Neuronal stem cell (in vitro differentiated cells): ENCODE results near the gene PFKL.
A peak's percentile ranks its signal among the peaks of the same experiment; 100 is the strongest.

Experiments used
- DNase-seq: peaks from one replicate; pipeline ENCODE4 v3.0.0-alpha.2; 2013; ENCODE audit warnings: low spot score
- H2AFZ ChIP-seq: one replicate; pipeline ENCODE4 v1.6.1; 2013; ENCODE audit warnings: mild to moderate bottlenecking, low read length, inconsistent platforms
- H2AK5ac ChIP-seq: 2 replicates; pipeline ENCODE4 v1.6.1; 2013; ENCODE audit warnings: low read depth, mild to moderate bottlenecking, inconsistent platforms, low read length, moderate library complexity, mixed read lengths
- H2BK120ac ChIP-seq: 2 replicates; pipeline ENCODE4 v1.6.1; 2013; ENCODE audit warnings: low read depth, mild to moderate bottlenecking, inconsistent platforms, low read length, moderate library complexity, mixed read lengths
- H2BK12ac ChIP-seq: one replicate; pipeline ENCODE4 v1.6.1; 2013; ENCODE audit warnings: low read length, inconsistent platforms
- H2BK15ac ChIP-seq: 2 replicates; pipeline ENCODE4 v1.6.1; 2013; ENCODE audit warnings: mild to moderate bottlenecking, low read length, inconsistent platforms, mixed read lengths
- H2BK5ac ChIP-seq: one replicate; pipeline ENCODE4 v1.6.1; 2013; ENCODE audit warnings: inconsistent platforms, mild to moderate bottlenecking, low read length, moderate library complexity
- H3K14ac ChIP-seq: one replicate; pipeline ENCODE4 v1.6.1; 2013; ENCODE audit warnings: low read length, inconsistent platforms
- H3K18ac ChIP-seq: 2 replicates; pipeline ENCODE4 v1.6.1; 2013; ENCODE audit warnings: low read length, inconsistent platforms
- H3K23ac ChIP-seq: 2 replicates; pipeline ENCODE4 v1.6.1; 2013; ENCODE audit warnings: low read depth, mild to moderate bottlenecking, mixed read lengths, low read length, inconsistent platforms; ENCODE audit not compliant: poor library complexity
- H3K27ac ChIP-seq: replicated peaks from 3 replicates; pipeline ENCODE4 v1.5.1; 2013; ENCODE audit warnings: low read length, inconsistent platforms
- H3K27me3 ChIP-seq, 3 experiments: 2 replicates each; pipeline ENCODE4 v1.6.1; 2013; ENCODE audit warnings: low read length in 3 of 3, mild to moderate bottlenecking in 2 of 3, inconsistent platforms in 1 of 3, low read depth in 1 of 3, mixed read lengths in 1 of 3, moderate library complexity in 1 of 3; ENCODE audit not compliant: control insufficient read depth in 3 of 3, insufficient read depth in 3 of 3
- H3K36me3 ChIP-seq, 2 donors: replicated peaks in 1 of 2; 2 replicates each; pipeline ENCODE4 v1.6.1; 2013; ENCODE audit warnings: low read length in 2 of 2; ENCODE audit not compliant: control insufficient read depth in 2 of 2, insufficient read depth in 2 of 2
- H3K4ac ChIP-seq: 2 replicates; pipeline ENCODE4 v1.6.1; 2013; ENCODE audit warnings: inconsistent platforms, mild to moderate bottlenecking, low read length, moderate library complexity
- H3K4me1 ChIP-seq, 2 donors: 1 replicate in 1 of 2; 2 replicates in 1 of 2; pipeline ENCODE4 v1.6.1; 2013; ENCODE audit warnings: low read length in 2 of 2, low read depth in 1 of 2; ENCODE audit not compliant: control insufficient read depth in 2 of 2, insufficient read depth in 1 of 2
- H3K4me2 ChIP-seq: one replicate; pipeline ENCODE4 v1.6.1; 2013; ENCODE audit warnings: mild to moderate bottlenecking, low read length, inconsistent platforms; ENCODE audit not compliant: insufficient read depth, poor library complexity, severe bottlenecking
- H3K4me3 ChIP-seq, 2 donors: 2 replicates each; pipeline ENCODE4 v1.5.1; 2013; ENCODE audit warnings: low read length in 2 of 2, mild to moderate bottlenecking in 2 of 2, inconsistent platforms in 1 of 2, moderate library complexity in 1 of 2
- H3K79me1 ChIP-seq: one replicate; pipeline ENCODE4 v1.6.1; 2013; ENCODE audit warnings: low read depth, mild to moderate bottlenecking, inconsistent platforms, low read length, moderate library complexity
- H3K9ac ChIP-seq: one replicate; pipeline ENCODE4 v1.6.1; 2013; ENCODE audit warnings: mild to moderate bottlenecking, low read depth, low read length, inconsistent platforms; ENCODE audit not compliant: poor library complexity
- H3K9me3 ChIP-seq, 2 donors: replicated peaks in 1 of 2; 2 replicates each; pipeline versions ENCODE3 to v1.6.1; 2013; ENCODE audit warnings: low read length in 2 of 2, mild to moderate bottlenecking in 2 of 2, inconsistent platforms in 1 of 2, low read depth in 1 of 2, mixed read lengths in 1 of 2, moderate library complexity in 1 of 2; ENCODE audit not compliant: control insufficient read depth in 2 of 2, insufficient read depth in 1 of 2
- H4K8ac ChIP-seq: one replicate; pipeline ENCODE4 v1.6.1; 2013; ENCODE audit warnings: low read depth, mild to moderate bottlenecking, inconsistent platforms, low read length, moderate library complexity
- H4K91ac ChIP-seq: one replicate; pipeline ENCODE4 v1.6.1; 2013; ENCODE audit warnings: low read length, low read depth, mild to moderate bottlenecking, inconsistent platforms; ENCODE audit not compliant: poor library complexity
- WGBS, 2 donors: extraction: QIAGEN DNeasy Blood & Tissue Kit; methylation state at CpG; one replicate each; pipeline ENCODE4 v1.1.7; 2013; ENCODE audit warnings: missing lambda C conversion rate in 2 of 2, mixed read lengths in 1 of 2; ENCODE audit not compliant: insufficient read length in 2 of 2, insufficient replicate concordance in 1 of 2; ENCODE audit errors: extremely low coverage in 2 of 2; 5-methylcytosine and 5-hydroxymethylcytosine counted together

PFKL gene

DNA sequence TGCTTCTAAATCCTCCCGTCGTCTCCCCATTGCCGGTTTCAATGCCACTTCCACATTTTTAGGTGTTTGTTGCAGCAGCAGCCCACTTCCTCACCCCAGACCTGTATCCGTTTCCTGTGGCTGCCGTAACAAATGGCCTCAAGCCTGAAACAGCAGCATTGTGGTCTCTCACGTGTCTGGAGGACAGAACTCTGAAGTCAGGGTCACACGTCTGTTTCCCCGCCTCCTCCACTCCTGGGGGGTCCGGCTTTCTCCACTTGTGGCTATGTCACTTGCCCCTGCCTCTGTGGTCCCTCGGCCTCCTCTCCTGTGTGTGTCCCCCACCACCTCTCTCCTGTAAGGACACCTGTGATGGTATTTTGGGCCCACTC, 75.4 kb downstream of the PFKL start:
- whole genome bisulfite sequencing, 2 donors = no CpG with 5 or more reads among the region's 10 CpGs
- H3K4me2 ChIP-seq = no peak overlapping the region
- no peaks in the 10 kb centered on the region for H3K79me1 ChIP-seq
- H3K9me3 ChIP-seq = peaks cover 0 to 5% of the 10 kb centered on the region in 2 donors
- H2AK5ac ChIP-seq = no peak overlapping the region
- H3K4me1 ChIP-seq = peaks cover 0 to 11% of the 10 kb centered on the region in 2 donors
- H3K4me3 ChIP-seq = no peak overlapping the region
- H2BK120ac ChIP-seq = no peak overlapping the region
- no peak overlapping the region for H3K14ac ChIP-seq
- peaks cover 0 to 21% (median 5%) of the 10 kb centered on the region in 3 experiments for H3K27me3 ChIP-seq
- no peak overlapping the region for H4K8ac ChIP-seq
- no peak overlapping the region for H3K23ac ChIP-seq
- H2BK15ac ChIP-seq = no peak overlapping the region
- no peak overlapping the region for H2BK12ac ChIP-seq
- no peaks in the 10 kb centered on the region for H3K36me3 ChIP-seq
- no peak overlapping the region for H2AFZ ChIP-seq
- no peak overlapping the region for H4K91ac ChIP-seq
- H3K18ac ChIP-seq = no peak overlapping the region
- H3K9ac ChIP-seq = no peak overlapping the region
- H3K27ac ChIP-seq = no peak overlapping the region
- DNase-seq = no peak
- H2BK5ac ChIP-seq = no peak overlapping the region
- no peak overlapping the region for H3K4ac ChIP-seq

GRCh38 chr21:44375761-44376241, 75.9 kb downstream of the PFKL start:
- DNase-seq = no peak

GRCh38 chr21:44376606-44377005, 76.8 kb downstream of the PFKL start:
- Histone ChIP-seq H4K8ac (no peak overlapping the region), H3K14ac (peak overlapping the region; percentile 85), H3K4ac (no peak overlapping the region), H3K27me3 (peaks cover 0 to 16% (median 0%) of the 10 kb centered on the region in 3 experiments), H3K4me1 (peaks cover 0 to 11% of the 10 kb centered on the region in 2 donors), H3K9me3 (peaks cover 0 to 5% of the 10 kb centered on the region in 2 donors), H2BK12ac (no peak overlapping the region), H3K36me3 (no peaks in the 10 kb centered on the region), H3K4me2 (no peak overlapping the region), H3K9ac (peak overlapping the region; percentile 51), H3K27ac (no peak overlapping the region), H4K91ac (no peak overlapping the region), H3K4me3 (no peak overlapping the region), H3K23ac (peak overlapping the region; percentile 29), H3K18ac (peak overlapping the region; percentile 88), H2BK120ac (no peak overlapping the region), H2AK5ac (peak overlapping the region; percentile 10), H3K79me1 (no peaks in the 10 kb centered on the region), H2AFZ (no peak overlapping the region), H2BK5ac (peak overlapping the region; percentile 88), H2BK15ac (no peak overlapping the region)
- DNase-seq = no peak
- no CpG with 5 or more reads among the region's 9 CpGs for WGBS, 2 donors

More at GRCh38 chr21:44375761-44376241, 75.9 kb downstream of the PFKL start:
- H2BK120ac ChIP-seq = no peak overlapping the region
- H2AFZ ChIP-seq = no peak overlapping the region
- no peak overlapping the region for H3K27ac ChIP-seq
- H4K8ac ChIP-seq = no peak overlapping the region
- peak overlapping the region; percentile 32 for H3K23ac ChIP-seq
- no peak overlapping the region for H2BK5ac ChIP-seq
- no peak overlapping the region for H3K4ac ChIP-seq
- no peaks in the 10 kb centered on the region for H3K79me1 ChIP-seq
- no peak overlapping the region for H3K14ac ChIP-seq
- H3K27me3 ChIP-seq = peaks cover 0 to 16% (median under 1%) of the 10 kb centered on the region in 3 experiments
- no peak overlapping the region for H3K18ac ChIP-seq
- H2BK12ac ChIP-seq = no peak overlapping the region
- H3K9ac ChIP-seq = no peak overlapping the region
- H3K36me3 ChIP-seq = no peaks in the 10 kb centered on the region
- H3K4me1 ChIP-seq = peaks cover 0 to 11% of the 10 kb centered on the region in 2 donors
- no peak overlapping the region for H2BK15ac ChIP-seq
- H4K91ac ChIP-seq = no peak overlapping the region
- H3K4me3 ChIP-seq = peak overlapping the region in 1 of 2 donors; percentile 33
- H3K4me2 ChIP-seq = no peak overlapping the region
- no CpG with 5 or more reads among the region's 19 CpGs for WGBS, 2 donors
- H3K9me3 ChIP-seq = peaks cover 0 to 5% of the 10 kb centered on the region in 2 donors
- H2AK5ac ChIP-seq = no peak overlapping the region
